Spleen (tissue), 7 donors: ENCODE results near the gene ITGA2.

Experiments
- CTCF ChIP-seq, 11 experiments: fragments of 200-600 bp in 7 of 11; fragments of 450-650 bp in 4 of 11; sonication (generic) in 4 of 11; IDR thresholded peaks in 8 of 11; conservative IDR thresholded peaks in 3 of 11; 1 replicate in 7 of 11; 2 replicates in 4 of 11; pipeline versions ENCODE4 v1.4.0 to v1.8.0; 2016 to 2021; ENCODE audit warnings: antibody characterized with exemption in 11 of 11, inconsistent platforms in 4 of 11, mild to moderate bottlenecking in 1 of 11
- POLR2A ChIP-seq, 3 donors: fragments of 450-650 bp; IDR thresholded peaks; one replicate each; pipeline ENCODE4 v1.5.1; 2017; ENCODE audit warnings: antibody characterized with exemption in 3 of 3, mild to moderate bottlenecking in 1 of 3
- POLR2AphosphoS5 ChIP-seq, 3 donors: sonication (generic); formaldehyde crosslinking; IDR thresholded peaks; one replicate each; pipeline ENCODE4 v1.5.1; 2017; ENCODE audit warnings: antibody characterized with exemption in 3 of 3
- donor health status: DM: no; HTN: no; CAD: no; lungs with moderate emphysema.
- donor health status: DM: no; HTN: no; CAD: no.
- donor health status: DM: no; HTN: no; CAD: no.

- no peak for TF ChIP-seq CTCF (IDR thresholded peaks at IDR 0.05 in 8 of 11, conservative IDR thresholded peaks at IDR 0.05 in 3 of 11)
- no peak for TF ChIP-seq POLR2A (IDR thresholded peaks at IDR 0.05)
- TF ChIP-seq POLR2AphosphoS5 (IDR thresholded peaks at IDR 0.05): no peak
Measured at GRCh38 chr5:52943285-52943684, 45.9 kb upstream of the ITGA2 start.
